AG04449 (cell line): ENCODE data around the gene CADPS.
A peak's percentile ranks its signal among the peaks of the same experiment; 100 is the strongest.

Source experiments
- CTCF ChIA-PET: fragments of 350-600 bp; formaldehyde crosslinking; extraction: SDS; loops from one replicate; lab custom pipeline; 2021; ENCODE audit warnings: antibody characterized with exemption; lab: Yijun Ruan, JAX
- POLR2A ChIA-PET: fragments of 400-600, 350-600 bp; formaldehyde crosslinking; extraction: SDS; loops from one replicate; lab custom pipeline; 2020; ENCODE audit warnings: antibody characterized with exemption, inconsistent platforms; lab: Yijun Ruan, JAX
- DNase-seq: peaks from one replicate; pipeline ENCODE4 v3.0.0-alpha.2; 2010; ENCODE audit warnings: low read depth, low spot score
- H3K4me3 ChIP-seq: 2 replicates; pipeline ENCODE4 v1.5.1; 2011; ENCODE audit warnings: low read depth, mild to moderate bottlenecking, control low read depth, low read length
- TF ChIP-seq, protein P1 (sequence below): IDR thresholded peaks from one replicate; pipeline ENCODE4 v1.5.1; 2011; ENCODE audit warnings: mild to moderate bottlenecking, moderate library complexity, low read length, control low read depth, inconsistent platforms; ENCODE audit not compliant: insufficient read depth; ENCODE audit errors: missing control alignments

The CADPS gene

GRCh38 chr3:62554264-62554799 is 320.9 kb downstream of the CADPS start:
- ChIA-PET CTCF (interaction anchor here (1.5 to 1.7 kb wide), 2 partner anchors 222 to 353 kb away, joined by 4 to 6 read pairs; no protein-coding TSS in a partner anchor), POLR2A (no interaction called here)
- H3K4me3 ChIP-seq: no peak overlapping the region
- TF ChIP-seq, protein P1, sequence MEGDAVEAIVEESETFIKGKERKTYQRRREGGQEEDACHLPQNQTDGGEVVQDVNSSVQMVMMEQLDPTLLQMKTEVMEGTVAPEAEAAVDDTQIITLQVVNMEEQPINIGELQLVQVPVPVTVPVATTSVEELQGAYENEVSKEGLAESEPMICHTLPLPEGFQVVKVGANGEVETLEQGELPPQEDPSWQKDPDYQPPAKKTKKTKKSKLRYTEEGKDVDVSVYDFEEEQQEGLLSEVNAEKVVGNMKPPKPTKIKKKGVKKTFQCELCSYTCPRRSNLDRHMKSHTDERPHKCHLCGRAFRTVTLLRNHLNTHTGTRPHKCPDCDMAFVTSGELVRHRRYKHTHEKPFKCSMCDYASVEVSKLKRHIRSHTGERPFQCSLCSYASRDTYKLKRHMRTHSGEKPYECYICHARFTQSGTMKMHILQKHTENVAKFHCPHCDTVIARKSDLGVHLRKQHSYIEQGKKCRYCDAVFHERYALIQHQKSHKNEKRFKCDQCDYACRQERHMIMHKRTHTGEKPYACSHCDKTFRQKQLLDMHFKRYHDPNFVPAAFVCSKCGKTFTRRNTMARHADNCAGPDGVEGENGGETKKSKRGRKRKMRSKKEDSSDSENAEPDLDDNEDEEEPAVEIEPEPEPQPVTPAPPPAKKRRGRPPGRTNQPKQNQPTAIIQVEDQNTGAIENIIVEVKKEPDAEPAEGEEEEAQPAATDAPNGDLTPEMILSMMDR: peak; percentile 20
- DNase-seq: no peak

GRCh38 chr3:62553811-62554210 is 321.4 kb downstream of the CADPS start:
- POLR2A ChIA-PET: no interaction called here
- TF ChIP-seq, protein P1: no peak
- no peak for DNase-seq
- no peak overlapping the region for H3K4me3 ChIP-seq
- CTCF ChIA-PET: interaction anchor here (1.7 kb wide), 1 partner anchor 222 kb away, joined by 6 read pairs; no protein-coding TSS in a partner anchor

- POLR2A ChIA-PET: no interaction called here
- CTCF ChIA-PET: no interaction called here
- no peak overlapping the region for H3K4me3 ChIP-seq
- TF ChIP-seq, protein P1: no peak
- DNase-seq: no peak
Measured at GRCh38 chr3:62551556-62551955, 323.7 kb downstream of the CADPS start.

- CTCF ChIA-PET: no interaction called here
- no peak for DNase-seq
- TF ChIP-seq, protein P1: no peak
Measured at GRCh38 chr3:62550439-62550838, 324.8 kb downstream of the CADPS start.

GRCh38 chr3:62548528-62549205 is 326.5 kb downstream of the CADPS start:
- H3K4me3 ChIP-seq: no peak overlapping the region
- no peak for DNase-seq
- TF ChIP-seq, protein P1: no peak
- ChIA-PET CTCF (interaction anchor here (0.7 kb wide), 1 partner anchor 337 kb away, joined by 3 read pairs; no protein-coding TSS in a partner anchor), POLR2A (no interaction called here)

More at GRCh38 chr3:62550439-62550838, 324.8 kb downstream of the CADPS start:
- POLR2A ChIA-PET: no interaction called here
- no peak overlapping the region for H3K4me3 ChIP-seq

GRCh38 chr3:62546266-62546665 is 328.9 kb downstream of the CADPS start:
- TF ChIP-seq, protein P1: no peak
- ChIA-PET CTCF (interaction anchor here (1.4 kb wide), 1 partner anchor 12 kb away, joined by 3 read pairs; no protein-coding TSS in a partner anchor), POLR2A (no interaction called here)
- no peak for DNase-seq
- H3K4me3 ChIP-seq: no peak overlapping the region
